ENCODE results near the gene CKMT1B.
A peak's percentile ranks its signal among the peaks of the same experiment; 100 is the strongest.
"Not testable (repeated sequence)": the region's sequence is repeated elsewhere in the genome, so short reads cannot be mapped to it uniquely, and the experiment has no call there.

Gene CKMT1B

GRCh38 chr15:43593328-43594190, at the start of gene CKMT1B:
TSS of gene CKMT1B (plus strand) at chr15:43594027. CDS start at chr15:43594219, 192 bp downstream.
- DNase-seq, result not testable (repeated sequence)

- DNase-seq, result no peak
These were observed 49.6 kb upstream of the CKMT1B start for GRCh38 chr15:43544266-43544665.

DNA sequence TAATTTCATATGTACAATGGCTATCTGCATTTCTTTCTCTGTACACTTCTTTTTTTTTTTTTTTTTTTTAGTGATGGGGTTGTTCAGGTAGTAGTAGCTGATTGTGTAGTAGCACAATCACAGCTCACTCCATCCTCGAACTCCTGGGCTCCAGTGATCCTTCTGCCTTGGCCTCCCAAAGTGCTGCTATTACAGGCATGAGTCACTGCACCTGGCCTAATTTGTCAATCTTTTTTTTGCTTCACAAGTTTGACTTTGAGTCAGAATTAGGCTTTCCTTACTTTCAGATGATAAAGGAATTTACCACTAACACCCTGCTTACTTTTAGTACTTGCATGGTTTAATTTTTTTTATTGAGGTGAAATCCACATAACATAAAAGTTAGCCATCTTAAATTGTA, 48.4 kb upstream of the CKMT1B start:
- DNase-seq, result no peak

- no peak for DNase-seq
These were observed 46.3 kb upstream of the CKMT1B start for GRCh38 chr15:43547539-43547938.

- no peak for DNase-seq
These were observed 43.1 kb upstream of the CKMT1B start for GRCh38 chr15:43550527-43551363.

DNA sequence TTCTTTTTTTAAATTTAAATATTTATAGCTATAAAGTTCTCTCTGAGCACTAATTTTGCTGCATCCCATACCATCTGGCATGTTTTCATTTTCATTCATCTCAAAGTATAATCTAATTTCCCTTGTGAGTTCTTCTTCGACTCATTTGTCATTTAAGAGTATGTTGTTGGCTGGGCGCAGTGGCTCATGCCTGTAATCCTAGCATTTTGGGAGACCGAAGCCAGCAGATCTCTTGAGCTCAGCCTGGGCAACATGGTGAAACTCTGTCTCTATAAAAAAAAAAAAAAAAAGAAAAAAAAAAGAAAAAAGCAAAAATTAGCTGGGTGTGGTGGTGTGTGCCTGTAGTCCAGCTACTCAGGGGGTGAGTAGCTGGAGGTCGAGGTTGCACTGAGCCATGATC, 41.6 kb upstream of the CKMT1B start:
- no peak for DNase-seq

- no peak for DNase-seq
These were observed 40.8 kb upstream of the CKMT1B start for GRCh38 chr15:43552986-43553385.

DNA sequence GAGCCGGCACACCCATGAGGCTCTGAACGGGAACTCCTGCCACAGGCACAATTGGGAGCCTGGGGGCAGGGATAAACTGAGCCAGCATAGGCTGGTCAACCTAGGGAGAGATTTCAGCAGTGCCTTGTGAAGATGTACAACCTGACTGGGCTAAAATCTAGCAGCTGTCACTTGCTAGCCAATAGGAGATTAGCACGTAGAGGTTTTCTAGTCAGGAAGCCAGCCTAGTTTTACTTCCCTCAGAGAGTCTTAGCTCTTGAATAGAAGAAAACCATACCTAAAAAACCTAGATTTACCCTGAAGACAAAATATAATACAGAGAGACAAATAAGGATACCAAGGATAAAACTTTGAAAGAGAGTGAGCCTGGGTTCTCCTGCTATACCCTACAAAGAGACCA, 31.1 kb upstream of the CKMT1B start:
- not testable (repeated sequence) for DNase-seq

DNA sequence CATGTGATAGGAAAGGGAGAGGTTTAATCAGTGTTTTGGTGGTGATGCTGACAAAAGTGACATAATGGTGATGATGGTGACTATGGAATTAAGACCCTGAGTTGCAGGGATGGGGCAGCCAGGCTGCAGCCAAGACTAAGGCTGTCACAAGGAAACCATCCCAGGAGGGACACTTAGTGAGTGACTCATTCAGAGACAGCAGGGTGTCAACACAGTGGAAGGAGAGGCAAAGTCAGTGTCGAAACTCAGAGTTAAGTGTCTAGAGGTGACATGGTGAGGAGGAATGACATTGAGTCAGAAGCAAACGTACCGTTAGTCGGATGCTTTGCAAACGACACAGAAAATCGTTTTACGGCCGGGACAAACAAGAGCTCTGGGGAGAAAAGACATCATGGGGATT, 30.0 kb upstream of the CKMT1B start:
- DNase-seq, result not testable (repeated sequence)

DNA sequence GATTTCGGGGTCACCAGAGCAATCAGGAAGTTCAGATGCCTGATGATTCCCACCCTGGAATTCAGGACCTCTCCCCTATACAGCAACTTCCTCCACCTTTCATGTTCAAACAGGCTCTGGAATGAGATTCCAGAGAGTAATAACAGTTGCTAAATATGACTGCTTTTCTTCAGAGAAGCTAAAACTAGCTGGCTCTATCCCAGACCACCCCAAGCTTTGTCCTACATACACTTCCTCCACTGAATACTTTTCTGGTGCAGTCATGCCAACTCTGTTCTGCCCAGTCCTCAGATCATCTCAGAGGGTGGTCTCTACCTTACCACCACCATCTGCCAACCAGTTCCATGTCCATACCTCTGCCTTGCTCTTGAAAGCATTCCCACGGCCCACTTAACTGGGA, 27.2 kb upstream of the CKMT1B start:
- DNase-seq, result not testable (repeated sequence)

- DNase-seq, result not testable (repeated sequence)
These were observed 19.2 kb upstream of the CKMT1B start for GRCh38 chr15:43574607-43575006.

GRCh38 chr15:43589778-43590466, 3.9 kb upstream of the CKMT1B start, which contains the start of gene PPIP5K1:
TSS of gene PPIP5K1 (minus strand) at chr15:43590208. CDS start at chr15:43584504, 5,704 bp downstream.
- not testable (repeated sequence) for DNase-seq

DNA sequence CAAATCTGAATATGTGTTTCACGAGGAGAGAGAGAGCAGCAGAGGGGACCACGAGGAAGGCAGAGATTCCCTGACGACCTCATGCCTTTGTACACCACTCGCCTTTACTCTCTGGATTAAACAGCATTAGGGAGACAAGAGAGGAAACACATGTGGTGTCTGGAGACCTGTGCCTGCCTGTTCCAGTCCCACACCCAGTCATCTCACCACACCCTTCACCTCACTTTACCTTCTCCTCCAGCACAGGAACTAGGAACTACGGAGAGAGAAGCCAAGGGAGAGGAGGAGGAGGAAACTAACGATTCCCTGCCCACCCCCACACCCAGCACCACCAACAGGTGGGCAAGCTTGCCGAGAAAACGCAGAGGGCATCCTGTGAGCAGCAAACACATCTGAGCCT, 986 bp upstream of the CKMT1B start:
- DNase-seq, result not testable (repeated sequence)

- DNase-seq, result not testable (repeated sequence)
These were observed 5.3 kb downstream of the CKMT1B start for GRCh38 chr15:43599131-43599530.

DNA sequence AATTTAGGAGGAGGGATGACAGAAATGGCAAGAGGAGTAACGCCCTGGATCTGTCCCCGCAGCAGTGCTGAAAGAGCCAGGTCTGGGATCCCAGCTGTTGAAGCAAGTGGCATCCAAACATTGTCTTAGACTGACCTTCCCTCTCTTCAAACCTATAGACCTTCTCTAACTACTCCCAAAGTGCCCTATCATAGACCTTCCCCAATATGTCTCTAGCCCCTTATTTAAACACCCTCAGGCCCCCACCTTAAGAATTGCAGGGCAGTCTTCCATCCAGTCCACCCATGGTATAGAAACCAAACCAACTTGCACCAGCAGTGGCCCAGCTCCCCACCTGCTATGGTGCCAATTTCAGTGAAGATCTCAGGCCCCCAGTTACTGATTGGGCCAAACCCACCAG, 6.4 kb downstream of the CKMT1B start:
- not testable (repeated sequence) for DNase-seq

GRCh38 chr15:43602233-43602632, 8.4 kb downstream of the CKMT1B start:
- DNase-seq, result peak in 2 of 51 donors; percentile 9 to 25

- not testable (repeated sequence) for DNase-seq
These were observed 23.9 kb downstream of the CKMT1B start for GRCh38 chr15:43617750-43618149.

- not testable (repeated sequence) for DNase-seq
These were observed 24.9 kb downstream of the CKMT1B start, which contains the start of gene STRC for GRCh38 chr15:43618700-43619099. TSS of gene STRC (minus strand) at chr15:43618800. CDS start at chr15:43618722, 78 bp downstream.

DNA sequence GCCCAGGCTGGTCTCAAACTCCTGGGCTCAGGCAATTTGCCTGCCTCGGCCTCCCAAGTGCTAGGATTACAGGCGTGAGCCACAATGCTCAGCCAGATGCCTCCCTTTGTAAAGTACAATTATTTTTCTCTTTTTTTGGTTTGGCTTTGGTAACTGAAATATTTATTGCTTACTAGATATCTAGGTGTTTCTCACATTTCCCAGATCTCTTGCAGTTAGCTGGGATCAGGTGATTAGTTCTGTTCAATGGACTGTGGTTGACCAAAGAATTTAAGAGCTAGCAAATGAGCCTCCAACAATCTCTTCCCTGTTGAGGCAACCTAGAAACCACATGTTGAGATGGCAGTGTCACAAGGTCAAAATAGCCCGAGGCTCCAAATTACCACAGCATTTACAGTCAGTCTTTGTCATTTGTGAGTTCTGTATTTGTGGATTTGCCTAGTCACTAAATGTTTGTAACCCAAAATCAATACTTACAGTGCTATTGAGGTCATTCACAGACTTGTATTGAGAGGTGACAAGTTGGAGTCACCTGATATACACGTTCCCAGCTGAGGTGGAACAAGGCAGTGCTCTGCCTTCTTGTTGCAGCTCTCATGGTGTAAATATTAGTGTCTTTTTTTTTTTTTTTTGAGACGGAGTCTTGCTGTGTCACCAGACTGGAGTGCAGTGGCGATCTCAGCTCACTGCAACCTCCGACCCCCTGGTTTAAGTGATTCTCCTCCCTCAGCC, 28.4 kb downstream of the CKMT1B start:
- DNase-seq, result not testable (repeated sequence)

- no peak for DNase-seq
These were observed 31.3 kb downstream of the CKMT1B start for GRCh38 chr15:43625106-43625505.

DNA sequence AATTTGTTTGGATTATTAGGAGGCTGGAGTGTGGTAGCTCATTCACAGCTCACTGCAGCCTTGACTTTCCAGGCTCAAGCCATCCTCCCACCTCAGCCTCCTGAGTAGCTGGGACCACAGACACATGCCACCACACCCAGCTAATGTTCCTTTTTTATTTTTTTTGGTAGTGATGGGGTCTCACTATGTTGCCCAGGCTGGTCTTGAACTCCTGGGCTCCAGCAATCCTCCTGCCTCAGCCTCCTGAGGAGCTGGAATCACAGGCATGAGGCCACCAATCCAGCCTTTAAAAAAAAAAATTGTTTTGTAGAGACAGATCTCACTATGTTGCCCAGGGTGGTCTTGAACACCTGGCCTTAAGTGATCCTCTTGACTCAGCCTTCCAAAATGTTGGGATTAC, 33.1 kb downstream of the CKMT1B start:
- not testable (repeated sequence) for DNase-seq

Data from hypothalamus (tissue), 51 donors.